ENCODE data around the gene BICC1. TPM values are rescaled to one million over a fixed set of nuclear protein-coding genes. Genes with fewer than 3 reads are reported as not detected.
A peak's percentile ranks its signal among the peaks of the same experiment; 100 is the strongest.

The BICC1 gene
- total RNA-seq, 1 donor from 2014 or later, result 9.3 TPM

- Mint-ChIP-seq H3K36me3 (peaks cover 19% of the 10 kb centered on the region), H3K27ac (no peak overlapping the region), H3K9me3 (peaks cover 26% of the 10 kb centered on the region), H3K4me1 (peaks cover 1% of the 10 kb centered on the region), H3K4me3 (no peak overlapping the region), H3K27me3 (ENCODE audit: low read depth) (no peaks in the 10 kb centered on the region)
- no peak for TF ChIP-seq CTCF (IDR thresholded peaks at IDR 0.05; ENCODE audit: unreplicated experiment)
- no peak for DNase-seq (ENCODE audit: low spot score in 2 of 2, unreplicated experiment in 2 of 2)
Measured at GRCh38 chr10:58568428-58568935, 55.8 kb downstream of the BICC1 start.

GRCh38 chr10:58570307-58570723 is 57.6 kb downstream of the BICC1 start:
- no peak for TF ChIP-seq CTCF (IDR thresholded peaks at IDR 0.05; ENCODE audit: unreplicated experiment)
- H3K4me1 Mint-ChIP-seq, result peaks cover 10% of the 10 kb centered on the region
- H3K9me3 Mint-ChIP-seq, result peaks cover 24% of the 10 kb centered on the region
- no peak overlapping the region for H3K4me3 Mint-ChIP-seq
- H3K27ac Mint-ChIP-seq, result no peak overlapping the region
- H3K36me3 Mint-ChIP-seq, result peaks cover 19% of the 10 kb centered on the region
- no peak for DNase-seq (ENCODE audit: low spot score in 2 of 2, unreplicated experiment in 2 of 2)
- H3K27me3 Mint-ChIP-seq (ENCODE audit: low read depth), result no peaks in the 10 kb centered on the region

GRCh38 chr10:58570979-58571378 is 58.3 kb downstream of the BICC1 start:
- Mint-ChIP-seq H3K9me3 (peaks cover 24% of the 10 kb centered on the region), H3K27ac (no peak overlapping the region), H3K4me1 (peaks cover 13% of the 10 kb centered on the region), H3K27me3 (ENCODE audit: low read depth) (no peaks in the 10 kb centered on the region), H3K4me3 (no peak overlapping the region), H3K36me3 (peaks cover 19% of the 10 kb centered on the region)
- TF ChIP-seq CTCF (IDR thresholded peaks at IDR 0.05; ENCODE audit: unreplicated experiment), result no peak
- no peak for DNase-seq (ENCODE audit: low spot score in 2 of 2, unreplicated experiment in 2 of 2)

GRCh38 chr10:58573144-58573543 is 60.5 kb downstream of the BICC1 start:
- DNase-seq (ENCODE audit: low spot score in 2 of 2, unreplicated experiment in 2 of 2), result no peak
- no peaks in the 10 kb centered on the region for H3K27me3 Mint-ChIP-seq (ENCODE audit: low read depth)
- peaks cover 19% of the 10 kb centered on the region for H3K36me3 Mint-ChIP-seq
- no peak for TF ChIP-seq CTCF (IDR thresholded peaks at IDR 0.05; ENCODE audit: unreplicated experiment)
- no peak overlapping the region for H3K27ac Mint-ChIP-seq
- H3K4me1 Mint-ChIP-seq, result peaks cover 28% of the 10 kb centered on the region
- no peak overlapping the region for H3K4me3 Mint-ChIP-seq
- peaks cover 24% of the 10 kb centered on the region for H3K9me3 Mint-ChIP-seq

- H3K27me3 Mint-ChIP-seq (ENCODE audit: low read depth), result no peaks in the 10 kb centered on the region
- H3K9me3 Mint-ChIP-seq, result peaks cover 24% of the 10 kb centered on the region
- H3K4me1 Mint-ChIP-seq, result peaks cover 32% of the 10 kb centered on the region
- no peak for TF ChIP-seq CTCF (IDR thresholded peaks at IDR 0.05; ENCODE audit: unreplicated experiment)
- no peak for DNase-seq (ENCODE audit: low spot score in 2 of 2, unreplicated experiment in 2 of 2)
- peak overlapping the region; percentile 68 for H3K27ac Mint-ChIP-seq
- no peak overlapping the region for H3K4me3 Mint-ChIP-seq
- peaks cover 19% of the 10 kb centered on the region for H3K36me3 Mint-ChIP-seq
Measured at GRCh38 chr10:58574058-58574457, 61.4 kb downstream of the BICC1 start.

- H3K36me3 Mint-ChIP-seq, result peaks cover 15% of the 10 kb centered on the region
- H3K4me3 Mint-ChIP-seq, result no peak overlapping the region
- peaks cover 36% of the 10 kb centered on the region for H3K4me1 Mint-ChIP-seq
- H3K27ac Mint-ChIP-seq, result no peak overlapping the region
- no peaks in the 10 kb centered on the region for H3K27me3 Mint-ChIP-seq (ENCODE audit: low read depth)
- DNase-seq (ENCODE audit: low spot score in 2 of 2, unreplicated experiment in 2 of 2), result no peak
- H3K9me3 Mint-ChIP-seq, result peaks cover 17% of the 10 kb centered on the region
- no peak for TF ChIP-seq CTCF (IDR thresholded peaks at IDR 0.05; ENCODE audit: unreplicated experiment)
Measured at GRCh38 chr10:58575491-58575890, 62.8 kb downstream of the BICC1 start.

Data from mesothelial cell of epicardium (in vitro differentiated cells).